ENCODE results near the gene AKT3. TPM values are rescaled to one million over a fixed set of nuclear protein-coding genes. Genes with fewer than 3 reads are reported as not detected.

AKT3 gene
- total and polyA plus RNA-seq, 2 experiments from 2014 or later: 4.5 to 18.5 TPM

GRCh38 chr1:243623841-243624240 is 226.2 kb downstream of the AKT3 start (continued):
- no peak for TF ChIP-seq CTCF (conservative IDR thresholded peaks at IDR 0.05; ENCODE audit: low read depth in 2 of 2)
- TF ChIP-seq NANOG (IDR thresholded peaks at IDR 0.05; ENCODE audit: borderline replicate concordance): no peak

- ATAC-seq: no peak
- H2AFZ ChIP-seq: no peak overlapping the region
- H3K4me2 ChIP-seq: no peak overlapping the region
- peaks cover 42% of the 10 kb centered on the region for H3K36me3 Mint-ChIP-seq (ENCODE audit: low read depth)
- DNase-seq (ENCODE audit: low spot score): peak; percentile 37
- peak; percentile 78; the same call in 1 of the 2 replicates for TF ChIP-seq ZNF462 (CRISPR knock-in tag; IDR thresholded peaks at IDR 0.05)
- TF ChIP-seq CTCF (conservative IDR thresholded peaks at IDR 0.05; ENCODE audit: low read depth in 2 of 2): no peak
- H3K9me3 Mint-ChIP-seq: peaks cover 28% of the 10 kb centered on the region
- H4K20me1 ChIP-seq (replicated peaks; ENCODE audit: insufficient read depth): no peaks in the 10 kb centered on the region
- no peak overlapping the region for H3K27ac ChIP-seq (ENCODE audit: low read depth)
- no peak overlapping the region for H3K4me3 ChIP-seq
- H3K27me3 ChIP-seq (ENCODE audit: insufficient read depth): no peaks in the 10 kb centered on the region
- H3K9me2 ChIP-seq (ENCODE audit: insufficient read depth): 0 out of 2 replicates have a peak, but pooled peaks cover 13% of the 10 kb centered on the region
- no peak overlapping the region for H3K4me3 Mint-ChIP-seq
- peaks cover 13% of the 10 kb centered on the region; the same call in 1 of the 2 replicates for H3K36me3 ChIP-seq (ENCODE audit: insufficient read depth)
- H3K79me2 ChIP-seq (replicated peaks; ENCODE audit: insufficient read depth): no peaks in the 10 kb centered on the region
- H3K27me3 Mint-ChIP-seq (ENCODE audit: insufficient read depth, low read depth, poor library complexity): peaks cover 2% of the 10 kb centered on the region
- no peaks in the 10 kb centered on the region for H3F3A ChIP-seq (replicated peaks; ENCODE audit: low read depth)
- no peaks in the 10 kb centered on the region for H3K4me1 ChIP-seq (ENCODE audit: insufficient read depth)
- no peak overlapping the region for H3K27ac Mint-ChIP-seq
- H3K4me1 Mint-ChIP-seq: peaks cover 2% of the 10 kb centered on the region
Observed at GRCh38 chr1:243621973-243622372, 228.1 kb downstream of the AKT3 start.

Data from GM23338 (cell line).